Mesothelial cell of epicardium (in vitro differentiated cells): ENCODE measurements around the gene TBC1D7. TPM values are rescaled to one million over a fixed set of nuclear protein-coding genes. Genes with fewer than 3 reads are reported as not detected.
A peak's percentile ranks its signal among the peaks of the same experiment; 100 is the strongest.

Experiments
- DNase-seq, 2 experiments: peaks; one replicate each; pipeline ENCODE4 v3.0.0; 2021; ENCODE audit warnings: low spot score in 2 of 2; ENCODE audit not compliant: unreplicated experiment in 2 of 2
- H3K27ac Mint-ChIP-seq: 2 replicates; pipeline ENCODE4 v1.8.0; 2021; ENCODE audit warnings: mixed read lengths
- H3K27me3 Mint-ChIP-seq: 2 replicates; pipeline ENCODE4 v1.8.0; 2021; ENCODE audit warnings: low read depth, mixed read lengths
- H3K36me3 Mint-ChIP-seq: 2 replicates; pipeline ENCODE4 v1.8.0; 2021; ENCODE audit warnings: mixed read lengths
- H3K4me1 Mint-ChIP-seq: 2 replicates; pipeline ENCODE4 v1.8.0; 2021; ENCODE audit warnings: mixed read lengths
- H3K4me3 Mint-ChIP-seq: 2 replicates; pipeline ENCODE4 v1.8.0; 2021; ENCODE audit warnings: mild to moderate bottlenecking, moderate library complexity, mixed read lengths
- H3K9me3 Mint-ChIP-seq: 2 replicates; pipeline ENCODE4 v1.8.0; 2021; ENCODE audit warnings: mixed read lengths
- total RNA-seq: library from RNA; stranded (reverse); gene quantifications from 3 replicates; pipeline ENCODE4 v1.2.1, GENCODE V29; 2021
- TF ChIP-seq, protein P1 (sequence below): fragments of 200-600 bp; sonication (generic); IDR thresholded peaks from one replicate; pipeline ENCODE4 v1.5.0; 2021; ENCODE audit warnings: antibody characterized with exemption; ENCODE audit not compliant: unreplicated experiment

Gene TBC1D7
- total RNA-seq, 1 donor from 2014 or later: 26.4 TPM

DNA sequence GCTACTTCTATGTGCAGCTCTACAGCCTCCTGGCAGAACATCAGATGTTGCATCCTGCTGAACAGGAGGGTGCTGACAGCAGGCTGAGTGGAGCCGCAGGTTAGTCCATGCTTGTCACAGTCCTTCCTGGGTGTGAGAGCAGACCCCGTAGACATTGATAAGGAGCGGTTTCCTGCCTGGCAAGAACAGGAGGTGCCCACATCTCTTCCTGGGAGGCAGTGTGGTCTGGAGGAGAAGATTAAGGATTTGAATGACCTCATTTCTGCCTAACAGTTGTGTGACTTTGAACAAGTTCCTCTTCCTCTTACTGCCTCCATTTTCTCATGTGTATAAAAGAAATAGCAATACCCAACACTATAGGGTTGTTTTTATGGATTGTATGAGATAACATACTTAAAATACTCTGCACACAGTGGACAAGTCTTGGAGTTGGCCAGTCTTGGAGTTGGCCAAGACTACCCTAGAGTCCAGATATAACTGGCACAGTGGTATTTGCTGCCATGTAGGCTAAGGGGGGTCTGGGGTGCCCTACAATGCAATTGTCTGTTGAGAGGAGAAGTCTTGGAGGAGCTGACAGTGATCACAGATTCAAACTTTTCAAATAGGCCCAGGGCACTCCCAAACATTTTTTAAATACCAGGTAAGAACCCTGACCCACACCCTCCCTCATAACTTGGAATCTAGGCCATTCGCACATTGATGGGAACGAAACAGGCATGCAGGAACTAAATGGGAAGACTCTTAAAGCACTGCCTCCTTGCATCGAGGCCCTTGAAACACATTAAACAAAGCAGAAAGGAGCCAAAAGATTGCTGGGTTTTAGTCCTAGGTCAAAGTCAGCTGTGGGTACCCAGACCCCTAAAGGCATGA lies 32.6 kb upstream of the TBC1D7 start:
- Mint-ChIP-seq H3K27me3 (no peaks in the 10 kb centered on the region), H3K4me1 (peaks cover 14% of the 10 kb centered on the region), H3K9me3 (no peaks in the 10 kb centered on the region), H3K4me3 (no peak overlapping the region), H3K27ac (no peak overlapping the region), H3K36me3 (no peaks in the 10 kb centered on the region)
- TF ChIP-seq, protein P1, sequence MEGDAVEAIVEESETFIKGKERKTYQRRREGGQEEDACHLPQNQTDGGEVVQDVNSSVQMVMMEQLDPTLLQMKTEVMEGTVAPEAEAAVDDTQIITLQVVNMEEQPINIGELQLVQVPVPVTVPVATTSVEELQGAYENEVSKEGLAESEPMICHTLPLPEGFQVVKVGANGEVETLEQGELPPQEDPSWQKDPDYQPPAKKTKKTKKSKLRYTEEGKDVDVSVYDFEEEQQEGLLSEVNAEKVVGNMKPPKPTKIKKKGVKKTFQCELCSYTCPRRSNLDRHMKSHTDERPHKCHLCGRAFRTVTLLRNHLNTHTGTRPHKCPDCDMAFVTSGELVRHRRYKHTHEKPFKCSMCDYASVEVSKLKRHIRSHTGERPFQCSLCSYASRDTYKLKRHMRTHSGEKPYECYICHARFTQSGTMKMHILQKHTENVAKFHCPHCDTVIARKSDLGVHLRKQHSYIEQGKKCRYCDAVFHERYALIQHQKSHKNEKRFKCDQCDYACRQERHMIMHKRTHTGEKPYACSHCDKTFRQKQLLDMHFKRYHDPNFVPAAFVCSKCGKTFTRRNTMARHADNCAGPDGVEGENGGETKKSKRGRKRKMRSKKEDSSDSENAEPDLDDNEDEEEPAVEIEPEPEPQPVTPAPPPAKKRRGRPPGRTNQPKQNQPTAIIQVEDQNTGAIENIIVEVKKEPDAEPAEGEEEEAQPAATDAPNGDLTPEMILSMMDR: no peak
- DNase-seq: no peak

DNA sequence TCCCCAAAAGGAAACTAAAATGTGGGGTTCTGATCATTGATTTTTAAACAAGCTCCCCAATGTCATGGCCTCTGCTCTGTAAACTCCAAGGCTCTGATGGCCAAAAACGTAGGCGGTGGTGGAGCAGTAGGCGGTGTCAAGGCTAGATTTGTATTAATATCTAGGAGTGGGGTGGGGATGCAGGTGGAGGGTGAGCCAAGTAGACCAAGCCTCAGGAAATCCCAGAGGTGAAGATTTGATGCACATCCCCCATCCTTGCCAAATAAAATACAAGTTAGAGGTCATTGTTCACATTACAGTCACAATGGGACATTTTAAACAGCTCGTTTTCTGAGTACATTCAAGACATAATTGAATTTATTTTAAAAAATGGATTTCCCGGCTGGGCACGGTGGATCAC lies 30.9 kb upstream of the TBC1D7 start:
- Mint-ChIP-seq H3K4me3 (no peak overlapping the region), H3K36me3 (no peaks in the 10 kb centered on the region), H3K9me3 (no peaks in the 10 kb centered on the region), H3K4me1 (peaks cover 30% of the 10 kb centered on the region), H3K27me3 (no peaks in the 10 kb centered on the region), H3K27ac (no peak overlapping the region)
- no peak for DNase-seq
- TF ChIP-seq, protein P1: no peak

DNA sequence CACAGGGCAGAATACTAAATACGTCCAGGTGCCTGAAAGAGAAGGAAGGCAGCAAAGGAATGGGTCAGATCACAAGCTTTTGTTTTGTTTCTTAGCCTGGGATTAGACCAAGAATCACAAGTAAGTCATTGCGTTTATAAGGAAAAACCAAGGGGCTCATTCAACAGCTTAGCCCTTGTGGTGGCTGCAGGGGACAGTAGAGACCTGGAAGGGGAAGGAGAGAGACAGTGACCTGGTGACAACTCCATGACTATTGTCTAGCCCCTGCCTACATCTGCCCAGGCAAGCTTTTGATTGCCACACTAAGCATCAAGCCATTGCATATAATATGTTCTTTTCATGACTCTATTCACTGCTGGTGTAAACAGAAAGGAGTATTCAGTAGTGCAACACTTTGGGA lies 30.2 kb upstream of the TBC1D7 start:
- Mint-ChIP-seq H3K27ac (no peak overlapping the region), H3K4me1 (peaks cover 36% of the 10 kb centered on the region), H3K27me3 (no peaks in the 10 kb centered on the region), H3K4me3 (no peak overlapping the region), H3K9me3 (no peaks in the 10 kb centered on the region), H3K36me3 (no peaks in the 10 kb centered on the region)
- TF ChIP-seq, protein P1: no peak
- DNase-seq: no peak

DNA sequence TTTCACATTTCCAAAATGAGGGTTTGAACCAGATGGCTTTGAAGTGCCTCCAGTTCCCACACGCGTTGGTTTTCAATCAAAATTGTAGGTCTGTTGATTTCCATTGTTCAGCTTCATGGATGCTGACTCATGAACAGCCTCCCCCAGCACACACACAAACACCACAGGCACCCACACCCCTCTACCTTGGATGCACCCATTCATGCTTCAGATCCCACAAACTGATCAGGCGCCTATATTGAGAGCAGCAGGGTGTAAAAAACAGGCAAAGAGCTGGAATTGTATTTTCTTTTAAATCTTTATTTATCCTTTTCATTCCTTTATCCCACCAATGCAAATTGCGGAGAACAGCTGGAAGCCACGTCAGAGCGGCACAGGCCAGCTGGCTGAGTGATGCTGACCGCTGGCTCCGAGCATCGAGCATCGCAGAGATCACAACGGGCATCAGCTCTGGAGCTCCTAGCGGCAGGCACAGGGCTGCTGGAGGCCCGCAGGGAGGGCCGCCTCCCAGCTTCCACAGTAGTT lies 29.3 kb upstream of the TBC1D7 start:
- DNase-seq: no peak
- no peak overlapping the region for H3K27ac Mint-ChIP-seq
- no peaks in the 10 kb centered on the region for H3K27me3 Mint-ChIP-seq
- TF ChIP-seq, protein P1: no peak
- H3K36me3 Mint-ChIP-seq: no peaks in the 10 kb centered on the region
- peaks cover 38% of the 10 kb centered on the region for H3K4me1 Mint-ChIP-seq
- no peak overlapping the region for H3K4me3 Mint-ChIP-seq
- no peaks in the 10 kb centered on the region for H3K9me3 Mint-ChIP-seq

DNA sequence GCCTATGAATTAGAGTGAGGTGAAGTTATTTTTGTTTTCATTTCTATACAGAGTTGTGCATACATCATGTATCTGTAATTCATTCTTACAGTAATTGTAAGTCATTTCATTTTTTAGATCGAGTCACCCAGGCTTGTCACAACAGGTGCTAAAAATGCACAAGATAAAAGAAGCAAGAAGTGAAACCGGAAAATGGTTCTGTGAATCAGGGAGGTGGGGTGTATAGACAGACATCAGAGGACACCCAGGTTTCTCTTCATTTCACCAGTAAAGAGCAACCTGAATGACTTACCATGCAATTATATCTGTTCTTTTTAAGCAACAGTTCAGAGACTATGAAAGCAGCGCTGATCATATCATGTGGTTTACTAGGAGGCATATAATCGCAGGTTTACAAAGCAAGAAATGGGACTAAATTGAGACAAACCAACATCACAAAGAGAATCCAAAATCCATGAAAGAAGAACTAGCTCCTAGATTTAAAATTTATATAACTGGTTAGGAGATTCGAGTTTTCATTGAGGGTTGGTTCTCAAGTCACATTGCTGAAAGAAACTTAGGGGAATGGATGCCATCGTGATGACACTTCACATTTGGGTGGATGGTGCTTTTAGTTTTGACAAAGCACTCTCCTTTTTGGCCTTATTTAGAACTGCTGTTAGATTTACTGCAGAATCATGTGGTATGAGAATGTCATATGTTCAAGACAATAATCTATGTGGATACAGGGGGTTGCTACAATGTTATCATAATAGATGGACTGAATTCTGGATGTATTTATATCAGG lies 27.9 kb upstream of the TBC1D7 start:
- H3K36me3 Mint-ChIP-seq: no peaks in the 10 kb centered on the region
- H3K27ac Mint-ChIP-seq: peak overlapping the region; percentile 52
- peaks cover 41% of the 10 kb centered on the region for H3K4me1 Mint-ChIP-seq
- no peak for DNase-seq
- no peaks in the 10 kb centered on the region for H3K27me3 Mint-ChIP-seq
- no peaks in the 10 kb centered on the region for H3K9me3 Mint-ChIP-seq
- H3K4me3 Mint-ChIP-seq: no peak overlapping the region
- TF ChIP-seq, protein P1: no peak
